ENCODE measurements around the gene CACNA2D3.

Gene CACNA2D3

GRCh38 chr3:54642147-54642546 lies 519.8 kb downstream of the CACNA2D3 start:
- no peak for DNase-seq

- no peak for DNase-seq
These were observed 525.4 kb downstream of the CACNA2D3 start for GRCh38 chr3:54647721-54648120.

GRCh38 chr3:54649551-54649950 lies 527.2 kb downstream of the CACNA2D3 start:
- DNase-seq: no peak

- no peak for DNase-seq
These were observed 531.3 kb downstream of the CACNA2D3 start for GRCh38 chr3:54653456-54654195.

- no peak for DNase-seq
These were observed 532.4 kb downstream of the CACNA2D3 start for GRCh38 chr3:54654776-54655175.

GRCh38 chr3:54659347-54659746 lies 537.0 kb downstream of the CACNA2D3 start:
- no peak for DNase-seq

GRCh38 chr3:54660714-54661132 lies 538.4 kb downstream of the CACNA2D3 start:
- no peak for DNase-seq

- no peak for DNase-seq
These were observed 538.8 kb downstream of the CACNA2D3 start for GRCh38 chr3:54661151-54661550.

- DNase-seq: no peak
These were observed 541.2 kb downstream of the CACNA2D3 start for GRCh38 chr3:54663501-54664011.

GRCh38 chr3:54665016-54665600 lies 542.8 kb downstream of the CACNA2D3 start:
- DNase-seq: no peak

- no peak for DNase-seq
These were observed 545.9 kb downstream of the CACNA2D3 start for GRCh38 chr3:54668236-54668635.

- no peak for DNase-seq
These were observed 548.0 kb downstream of the CACNA2D3 start for GRCh38 chr3:54670201-54671000.

- no peak for DNase-seq
These were observed 549.2 kb downstream of the CACNA2D3 start for GRCh38 chr3:54671511-54671910.

GRCh38 chr3:54676087-54676486 lies 553.7 kb downstream of the CACNA2D3 start:
- no peak for DNase-seq

GRCh38 chr3:54681706-54682105 lies 559.4 kb downstream of the CACNA2D3 start:
- DNase-seq: no peak

GRCh38 chr3:54685213-54685612 lies 562.9 kb downstream of the CACNA2D3 start:
- no peak for DNase-seq

- DNase-seq: no peak
These were observed 569.0 kb downstream of the CACNA2D3 start for GRCh38 chr3:54691289-54691771.

- DNase-seq: no peak
These were observed 574.0 kb downstream of the CACNA2D3 start for GRCh38 chr3:54696313-54696712.

GRCh38 chr3:54698054-54698453 lies 575.7 kb downstream of the CACNA2D3 start:
- DNase-seq: no peak

GRCh38 chr3:54703923-54704322 lies 581.6 kb downstream of the CACNA2D3 start:
- DNase-seq: no peak

- DNase-seq: no peak
These were observed 583.4 kb downstream of the CACNA2D3 start for GRCh38 chr3:54705730-54706129.

- no peak for DNase-seq
These were observed 584.4 kb downstream of the CACNA2D3 start for GRCh38 chr3:54706738-54707137.

GRCh38 chr3:54709785-54710184 lies 587.4 kb downstream of the CACNA2D3 start:
- no peak for DNase-seq

Data from CD4-positive, alpha-beta T cell treated with Interleukin-4 for 1 hour (primary cell).